Liver (tissue), 3 donors: ENCODE measurements around the gene NDUFAF5.

Experiments
- CTCF ChIP-seq: fragments of 150-350 bp; IDR thresholded peaks from 2 replicates; pipeline ENCODE4 v1.5.1; 2017; ENCODE audit warnings: improper control_type of control experiment, low read depth, low read length; ENCODE audit not compliant: missing input control
- GABPA ChIP-seq, 2 donors: IDR thresholded peaks in 1 of 2; conservative IDR thresholded peaks in 1 of 2; 2 replicates each; pipeline ENCODE4 v1.6.1; 2016; ENCODE audit warnings: antibody characterized with exemption in 2 of 2, mild to moderate bottlenecking in 1 of 2, moderate library complexity in 1 of 2
- HNF4G ChIP-seq: IDR thresholded peaks from 2 replicates; pipeline ENCODE4 v1.6.1; 2016; ENCODE audit warnings: antibody characterized with exemption
- TAF1 ChIP-seq: conservative IDR thresholded peaks from 2 replicates; pipeline ENCODE4 v1.6.1; 2016; ENCODE audit warnings: antibody characterized with exemption, mild to moderate bottlenecking
- YY1 ChIP-seq: IDR thresholded peaks from 2 replicates; pipeline ENCODE4 v1.6.1; 2016; ENCODE audit warnings: antibody characterized with exemption, mild to moderate bottlenecking
- donor health status: healthy.
- donor health status: healthy.

GRCh38 chr20:13735826-13736225 is 49.0 kb upstream of the NDUFAF5 start:
- TF ChIP-seq GABPA (IDR thresholded peaks at IDR 0.05 in 1 of 2, conservative IDR thresholded peaks at IDR 0.05 in 1 of 2) (no peak), CTCF (no peak), TAF1 (no peak), YY1 (no peak), HNF4G (no peak)
